Astrocyte of the spinal cord (primary cell): ENCODE data around the gene DPH2.

ENCODE experiments used
- DNase-seq: peaks from one replicate; pipeline ENCODE4 v3.0.0; 2011; ENCODE audit warnings: low read depth, low spot score
- H3K4me3 ChIP-seq: 2 replicates; pipeline ENCODE4 v1.5.1; 2011; ENCODE audit warnings: low read depth, mild to moderate bottlenecking, low read length, moderate library complexity
- in situ Hi-C: cut with HindIII; loops from 2 replicates; pipeline ENCODE4 v1.10.0; 2017; ENCODE audit warnings: low sequenced_read_pairs
- TF ChIP-seq, protein P1 (sequence below): IDR thresholded peaks from 2 replicates; pipeline ENCODE4 v1.5.1; 2012; ENCODE audit warnings: low read depth, mild to moderate bottlenecking, low read length, inconsistent platforms

Gene DPH2

DNA sequence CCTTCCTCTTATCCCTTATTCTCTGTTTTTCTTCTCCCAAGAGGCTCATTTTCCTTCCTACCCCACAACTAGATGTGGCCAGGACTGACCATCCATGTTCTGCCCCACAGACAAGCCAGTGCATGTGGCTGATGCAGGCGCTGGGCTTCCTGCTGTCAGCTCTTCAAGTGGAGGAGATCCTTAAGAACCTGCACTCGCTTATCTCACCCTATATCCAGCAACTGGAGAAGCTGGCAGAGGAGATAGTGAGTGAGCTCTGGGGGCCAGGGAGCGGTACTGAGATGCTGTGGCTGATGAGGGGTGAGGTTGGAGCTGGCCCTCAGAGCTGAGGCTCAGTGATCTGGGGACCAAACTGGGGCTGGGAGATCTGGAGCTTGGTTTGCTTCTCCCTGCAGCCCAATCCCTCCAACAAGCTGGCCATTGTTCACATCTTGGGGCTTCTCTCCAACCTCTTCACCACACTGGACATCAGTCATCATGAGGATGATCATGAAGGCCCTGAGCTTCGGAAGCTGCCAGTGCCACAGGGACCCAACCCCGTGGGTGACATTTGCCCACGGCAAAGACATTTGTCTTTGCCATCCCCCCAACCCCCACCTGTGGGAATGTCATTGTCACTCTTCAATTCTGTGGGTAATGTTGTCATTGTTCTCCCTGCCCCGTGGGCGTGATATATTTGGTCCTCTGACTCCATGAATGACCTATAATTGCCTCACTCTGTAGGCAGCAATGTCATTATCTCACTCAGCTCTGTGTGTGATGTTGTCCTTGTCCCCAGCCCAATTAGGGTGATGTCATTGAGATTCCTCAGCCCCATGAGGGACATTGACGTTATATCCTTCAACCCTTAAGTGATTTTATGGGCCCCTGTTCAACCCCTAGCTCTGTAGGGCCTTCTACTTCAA lies 11.2 kb upstream of the DPH2 start:
- no peak overlapping the region for H3K4me3 ChIP-seq
- DNase-seq = no peak
- TF ChIP-seq, protein P1, sequence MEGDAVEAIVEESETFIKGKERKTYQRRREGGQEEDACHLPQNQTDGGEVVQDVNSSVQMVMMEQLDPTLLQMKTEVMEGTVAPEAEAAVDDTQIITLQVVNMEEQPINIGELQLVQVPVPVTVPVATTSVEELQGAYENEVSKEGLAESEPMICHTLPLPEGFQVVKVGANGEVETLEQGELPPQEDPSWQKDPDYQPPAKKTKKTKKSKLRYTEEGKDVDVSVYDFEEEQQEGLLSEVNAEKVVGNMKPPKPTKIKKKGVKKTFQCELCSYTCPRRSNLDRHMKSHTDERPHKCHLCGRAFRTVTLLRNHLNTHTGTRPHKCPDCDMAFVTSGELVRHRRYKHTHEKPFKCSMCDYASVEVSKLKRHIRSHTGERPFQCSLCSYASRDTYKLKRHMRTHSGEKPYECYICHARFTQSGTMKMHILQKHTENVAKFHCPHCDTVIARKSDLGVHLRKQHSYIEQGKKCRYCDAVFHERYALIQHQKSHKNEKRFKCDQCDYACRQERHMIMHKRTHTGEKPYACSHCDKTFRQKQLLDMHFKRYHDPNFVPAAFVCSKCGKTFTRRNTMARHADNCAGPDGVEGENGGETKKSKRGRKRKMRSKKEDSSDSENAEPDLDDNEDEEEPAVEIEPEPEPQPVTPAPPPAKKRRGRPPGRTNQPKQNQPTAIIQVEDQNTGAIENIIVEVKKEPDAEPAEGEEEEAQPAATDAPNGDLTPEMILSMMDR = no peak
- in situ Hi-C loops = loop anchor here (10.0 kb wide), 1 partner anchor 194 kb away; no protein-coding TSS in a partner anchor

DNA sequence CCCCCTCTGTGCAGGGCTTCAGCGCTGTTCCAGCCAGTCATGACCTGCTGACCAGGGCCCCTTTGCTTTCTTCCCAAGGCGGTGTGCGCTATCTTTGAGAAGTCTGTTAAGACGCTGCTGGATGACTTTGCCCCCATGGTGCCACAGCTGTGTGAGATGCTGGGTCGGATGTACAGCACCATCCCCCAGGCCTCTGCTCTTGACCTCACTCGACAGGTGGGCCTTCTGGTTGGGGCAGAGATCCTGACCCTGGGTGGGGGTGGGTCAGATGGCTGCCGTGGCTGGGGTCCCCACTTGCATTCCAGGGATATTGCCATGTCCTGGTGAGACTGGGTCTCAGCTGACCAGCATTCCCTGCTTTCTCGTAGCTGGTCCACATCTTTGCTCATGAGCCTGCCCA lies 9.0 kb upstream of the DPH2 start:
- TF ChIP-seq, protein P1 = no peak
- DNase-seq = no peak
- in situ Hi-C loops = no loop called here
- no peak overlapping the region for H3K4me3 ChIP-seq

DNA sequence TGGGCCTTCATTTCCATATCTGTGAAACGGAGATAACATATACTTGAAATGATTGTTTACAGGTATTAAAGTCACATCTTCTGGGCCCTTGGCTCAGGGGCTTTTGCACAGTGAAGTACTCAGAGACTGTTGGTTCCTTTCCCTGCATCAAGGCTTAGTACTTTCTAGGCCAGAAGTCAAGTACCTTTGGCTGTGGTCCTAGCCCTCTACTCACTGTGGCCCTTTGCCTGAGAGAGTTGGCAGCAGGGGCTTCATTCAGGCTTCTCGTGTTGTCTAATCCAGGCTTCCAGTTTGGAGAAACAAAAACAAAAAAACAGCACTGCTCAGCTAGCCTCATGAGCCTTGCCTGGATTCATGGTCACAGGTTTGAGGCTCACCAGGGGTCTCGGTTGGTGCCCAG lies 8.1 kb upstream of the DPH2 start:
- no peak for DNase-seq
- TF ChIP-seq, protein P1 = no peak
- in situ Hi-C loops = no loop called here
- H3K4me3 ChIP-seq = no peak overlapping the region

DNA sequence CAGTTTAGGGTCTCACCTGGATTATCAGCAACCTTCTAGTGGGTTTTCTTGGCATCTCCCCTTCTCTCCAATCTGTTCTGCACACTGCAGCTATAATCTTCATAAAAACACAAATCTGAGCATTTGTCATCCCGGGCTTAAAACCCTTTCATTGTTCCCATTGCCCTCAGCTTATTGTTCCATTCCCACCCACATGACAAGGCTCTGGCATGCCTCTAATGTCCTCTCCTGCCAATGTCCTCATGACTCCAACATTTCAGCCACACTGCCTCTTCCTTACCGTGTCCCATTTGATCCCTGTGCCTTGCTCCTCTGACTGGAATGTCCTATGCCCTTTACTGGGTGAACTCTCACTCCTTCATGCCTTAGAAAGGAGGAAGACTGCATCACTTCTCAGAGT lies 7.5 kb upstream of the DPH2 start:
- in situ Hi-C loops = no loop called here
- H3K4me3 ChIP-seq = no peak overlapping the region
- TF ChIP-seq, protein P1 = no peak
- DNase-seq = no peak

DNA sequence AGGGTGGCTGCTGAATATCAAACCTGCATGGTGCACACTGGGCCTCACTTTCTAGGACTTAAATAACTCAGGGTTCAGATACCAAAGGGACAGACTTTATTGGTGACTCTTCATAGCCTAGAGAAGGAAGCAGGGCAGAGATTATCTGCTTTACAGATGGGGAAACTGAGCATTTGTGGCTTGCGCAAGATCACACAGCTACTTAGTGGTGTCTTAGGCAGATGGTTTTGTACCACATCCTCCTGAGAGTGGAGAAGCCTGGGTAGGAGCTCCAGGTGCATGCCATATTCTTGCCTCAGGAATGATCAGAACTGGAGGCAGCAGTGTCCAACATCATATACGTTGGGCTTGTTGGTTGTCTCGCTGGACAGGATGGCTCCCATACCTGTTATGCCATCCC lies 6.8 kb upstream of the DPH2 start:
- in situ Hi-C loops = no loop called here
- no peak for DNase-seq
- TF ChIP-seq, protein P1 = no peak

DNA sequence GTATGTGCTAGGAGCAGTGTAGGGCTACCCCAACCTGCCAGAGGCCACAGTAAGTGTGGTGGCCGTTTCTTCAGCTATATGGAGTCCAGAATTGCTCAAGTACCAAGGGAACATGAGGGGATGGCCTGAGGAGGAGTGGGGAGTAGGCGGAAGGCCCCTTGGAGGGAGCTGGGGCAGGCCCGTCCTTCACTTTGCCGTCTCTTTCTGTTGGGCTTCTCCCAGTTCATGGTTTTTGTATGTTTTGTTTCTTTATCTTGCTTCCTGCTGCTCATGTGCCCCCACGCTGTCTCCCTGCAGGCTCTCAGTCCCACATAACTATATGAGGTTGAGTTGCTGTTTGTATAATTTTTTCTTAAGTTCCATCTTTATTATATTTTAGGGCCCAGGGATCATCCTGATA lies 5.9 kb upstream of the DPH2 start:
- in situ Hi-C loops = no loop called here
- TF ChIP-seq, protein P1 = no peak
- no peak overlapping the region for H3K4me3 ChIP-seq
- DNase-seq = no peak

More for the DNA sequence above, 6.8 kb upstream of the DPH2 start:
- H3K4me3 ChIP-seq = no peak overlapping the region
